Measurements from ENCODE around the gene CETN1.

- TF ChIP-seq CTCF (conservative IDR thresholded peaks at IDR 0.05 in 1 of 2, IDR thresholded peaks at IDR 0.05 in 1 of 2; ENCODE audit: extremely low read depth in 1 of 2, insufficient read depth in 1 of 2, low read depth in 1 of 2, low read length in 2 of 2) (no peak), EZH2 (IDR thresholded peaks at IDR 0.05; ENCODE audit: borderline replicate concordance, low read length) (no peak)
These were observed 15.2 kb upstream of the CETN1 start for GRCh38 chr18:564708-565561.
